ENCODE results near the gene TIMM29.

Gene TIMM29

GRCh38 chr19:10915130-10916091, 13.2 kb upstream of the TIMM29 start (continued):
- TF ChIP-seq, protein P1, sequence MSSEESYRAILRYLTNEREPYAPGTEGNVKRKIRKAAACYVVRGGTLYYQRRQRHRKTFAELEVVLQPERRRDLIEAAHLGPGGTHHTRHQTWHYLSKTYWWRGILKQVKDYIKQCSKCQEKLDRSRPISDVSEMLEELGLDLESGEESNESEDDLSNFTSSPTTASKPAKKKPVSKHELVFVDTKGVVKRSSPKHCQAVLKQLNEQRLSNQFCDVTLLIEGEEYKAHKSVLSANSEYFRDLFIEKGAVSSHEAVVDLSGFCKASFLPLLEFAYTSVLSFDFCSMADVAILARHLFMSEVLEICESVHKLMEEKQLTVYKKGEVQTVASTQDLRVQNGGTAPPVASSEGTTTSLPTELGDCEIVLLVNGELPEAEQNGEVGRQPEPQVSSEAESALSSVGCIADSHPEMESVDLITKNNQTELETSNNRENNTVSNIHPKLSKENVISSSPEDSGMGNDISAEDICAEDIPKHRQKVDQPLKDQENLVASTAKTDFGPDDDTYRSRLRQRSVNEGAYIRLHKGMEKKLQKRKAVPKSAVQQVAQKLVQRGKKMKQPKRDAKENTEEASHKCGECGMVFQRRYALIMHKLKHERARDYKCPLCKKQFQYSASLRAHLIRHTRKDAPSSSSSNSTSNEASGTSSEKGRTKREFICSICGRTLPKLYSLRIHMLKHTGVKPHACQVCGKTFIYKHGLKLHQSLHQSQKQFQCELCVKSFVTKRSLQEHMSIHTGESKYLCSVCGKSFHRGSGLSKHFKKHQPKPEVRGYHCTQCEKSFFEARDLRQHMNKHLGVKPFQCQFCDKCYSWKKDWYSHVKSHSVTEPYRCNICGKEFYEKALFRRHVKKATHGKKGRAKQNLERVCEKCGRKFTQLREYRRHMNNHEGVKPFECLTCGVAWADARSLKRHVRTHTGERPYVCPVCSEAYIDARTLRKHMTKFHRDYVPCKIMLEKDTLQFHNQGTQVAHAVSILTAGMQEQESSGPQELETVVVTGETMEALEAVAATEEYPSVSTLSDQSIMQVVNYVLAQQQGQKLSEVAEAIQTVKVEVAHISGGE (tag by site-specific recombination; conservative IDR thresholded peaks at IDR 0.05; ENCODE audit: low read depth) = no peak

GRCh38 chr19:10916602-10917001, 12.0 kb upstream of the TIMM29 start:
- Histone ChIP-seq H3K4me1 (ENCODE audit: control insufficient read depth, insufficient read depth, low read length) (no peaks in the 10 kb centered on the region), H3K9me3 (ENCODE audit: control insufficient read depth, insufficient read depth, low read depth, low read length) (no peaks in the 10 kb centered on the region), H3K4me3 (ENCODE audit: low read depth, low read length) (no peak overlapping the region), H3K36me3 (ENCODE audit: control insufficient read depth in 2 of 2, insufficient read depth in 1 of 2, low read length in 2 of 2) (peaks cover 0 to 84% of the 10 kb centered on the region in 2 experiments; a peak in 2 of 3 replicates), H3K27ac (ENCODE audit: extremely low read depth, low read depth, low read length) (no peak overlapping the region)
- POLR2A ChIA-PET = interaction anchor here (0.5 kb wide), 1 partner anchor 42 kb away, joined by 4 read pairs; no protein-coding TSS in a partner anchor
- TF ChIP-seq SCRT2 (tag by site-specific recombination; IDR thresholded peaks at IDR 0.05) (0 out of 2 replicates have a peak, but pooled peaks have one; percentile 34), ZNF311 (tag by site-specific recombination; IDR thresholded peaks at IDR 0.05; ENCODE audit: borderline replicate concordance) (no peak), ZNF768 (tag by site-specific recombination; IDR thresholded peaks at IDR 0.05) (peak; percentile 87; the same call in 1 of the 2 replicates)
- CTCF ChIA-PET = interaction anchor here (0.6 to 2.0 kb wide), 2 partner anchors 46 to 210 kb away, joined by 3 to 5 read pairs; no protein-coding TSS in a partner anchor

GRCh38 chr19:10918359-10918758, 10.3 kb upstream of the TIMM29 start:
- CTCF ChIA-PET = interaction anchor here (0.7 to 1.2 kb wide), 3 partner anchors 19 to 82 kb away, joined by 3 to 5 read pairs (median 4); no protein-coding TSS in a partner anchor
- H3K36me3 ChIP-seq (ENCODE audit: control insufficient read depth in 2 of 2, insufficient read depth in 1 of 2, low read length in 2 of 2) = peaks cover 0 to 86% of the 10 kb centered on the region in 2 experiments; a peak in 2 of 3 replicates

GRCh38 chr19:10919352-10920287, 9.0 kb upstream of the TIMM29 start:
- H3K27ac ChIP-seq (ENCODE audit: extremely low read depth, low read depth, low read length) = peak overlapping the region; percentile 41; the same call in 1 of the 2 replicates
- H3K4me1 ChIP-seq (ENCODE audit: control insufficient read depth, insufficient read depth, low read length) = no peaks in the 10 kb centered on the region
- TF ChIP-seq ZNF610 (tag by site-specific recombination; IDR thresholded peaks at IDR 0.05; ENCODE audit: borderline replicate concordance) = no peak
- TF ChIP-seq IKZF3 (tag by site-specific recombination; IDR thresholded peaks at IDR 0.05) = 0 out of 2 replicates have a peak, but pooled peaks have one; percentile 12
- TF ChIP-seq ZBTB20 (tag by site-specific recombination; IDR thresholded peaks at IDR 0.05) = peak; percentile 39; the same call in 1 of the 2 replicates
- no peak for TF ChIP-seq GFI1B (tag by site-specific recombination; IDR thresholded peaks at IDR 0.05)
- TF ChIP-seq, protein P1 (tag by site-specific recombination; conservative IDR thresholded peaks at IDR 0.05; ENCODE audit: low read depth) = no peak
- TF ChIP-seq, protein P2, sequence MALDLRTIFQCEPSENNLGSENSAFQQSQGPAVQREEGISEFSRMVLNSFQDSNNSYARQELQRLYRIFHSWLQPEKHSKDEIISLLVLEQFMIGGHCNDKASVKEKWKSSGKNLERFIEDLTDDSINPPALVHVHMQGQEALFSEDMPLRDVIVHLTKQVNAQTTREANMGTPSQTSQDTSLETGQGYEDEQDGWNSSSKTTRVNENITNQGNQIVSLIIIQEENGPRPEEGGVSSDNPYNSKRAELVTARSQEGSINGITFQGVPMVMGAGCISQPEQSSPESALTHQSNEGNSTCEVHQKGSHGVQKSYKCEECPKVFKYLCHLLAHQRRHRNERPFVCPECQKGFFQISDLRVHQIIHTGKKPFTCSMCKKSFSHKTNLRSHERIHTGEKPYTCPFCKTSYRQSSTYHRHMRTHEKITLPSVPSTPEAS (tag by site-specific recombination; IDR thresholded peaks at IDR 0.05) = peak; percentile 57; the same call in 1 of the 2 replicates
- TF ChIP-seq WT1 (tag by site-specific recombination; IDR thresholded peaks at IDR 0.05) = no peak
- peak; percentile 71 for TF ChIP-seq ZNF600 (tag by site-specific recombination; IDR thresholded peaks at IDR 0.05)
- peak; percentile 40; the same call in 1 of the 2 replicates for TF ChIP-seq ZBTB6 (tag by site-specific recombination; IDR thresholded peaks at IDR 0.05)
- TF ChIP-seq ZFHX2 (tag by site-specific recombination; conservative IDR thresholded peaks at IDR 0.05) = 0 out of 2 replicates have a peak, but pooled peaks have one; percentile 34
- no peak for TF ChIP-seq SETDB1 (IDR thresholded peaks at IDR 0.05; ENCODE audit: insufficient read length, low read length)
- ChIA-PET POLR2A (no interaction called here), CTCF (no interaction called here)
- H3K4me3 ChIP-seq (ENCODE audit: low read depth, low read length) = no peak overlapping the region
- no peaks in the 10 kb centered on the region for H3K9me3 ChIP-seq (ENCODE audit: control insufficient read depth, insufficient read depth, low read depth, low read length)
- peaks cover 0 to 86% of the 10 kb centered on the region in 2 experiments; a peak in 2 of 3 replicates for H3K36me3 ChIP-seq (ENCODE audit: control insufficient read depth in 2 of 2, insufficient read depth in 1 of 2, low read length in 2 of 2)

More at GRCh38 chr19:10918359-10918758, 10.3 kb upstream of the TIMM29 start:
- Histone ChIP-seq H3K4me1 (ENCODE audit: control insufficient read depth, insufficient read depth, low read length) (no peaks in the 10 kb centered on the region), H3K4me3 (ENCODE audit: low read depth, low read length) (no peak overlapping the region), H3K9me3 (ENCODE audit: control insufficient read depth, insufficient read depth, low read depth, low read length) (no peaks in the 10 kb centered on the region), H3K27ac (ENCODE audit: extremely low read depth, low read depth, low read length) (no peak overlapping the region)
- TF ChIP-seq ZNF114 (tag by site-specific recombination; IDR thresholded peaks at IDR 0.05) (no peak), GLI4 (tag by site-specific recombination; IDR thresholded peaks at IDR 0.05) (no peak)
- POLR2A ChIA-PET = interaction anchor here (0.6 kb wide), 1 partner anchor 38 kb away, joined by 4 read pairs; no protein-coding TSS in a partner anchor

Measured in HEK293 (cell line).